Colon (tissue), 2 donors: ENCODE data around the gene HCST.
"Not testable (repeated sequence)": the region's sequence is repeated elsewhere in the genome, so short reads cannot be mapped to it uniquely, and the experiment has no call there.

Experiments used
- FAIRE-seq: peaks from 2 replicates; lab custom pipeline; 2012; peaks lifted over from hg19 to GRCh38; lab: Jason Lieb, UNC
- donor health status: control.
- donor health status: control.

Gene HCST, protein sequence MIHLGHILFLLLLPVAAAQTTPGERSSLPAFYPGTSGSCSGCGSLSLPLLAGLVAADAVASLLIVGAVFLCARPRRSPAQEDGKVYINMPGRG

DNA sequence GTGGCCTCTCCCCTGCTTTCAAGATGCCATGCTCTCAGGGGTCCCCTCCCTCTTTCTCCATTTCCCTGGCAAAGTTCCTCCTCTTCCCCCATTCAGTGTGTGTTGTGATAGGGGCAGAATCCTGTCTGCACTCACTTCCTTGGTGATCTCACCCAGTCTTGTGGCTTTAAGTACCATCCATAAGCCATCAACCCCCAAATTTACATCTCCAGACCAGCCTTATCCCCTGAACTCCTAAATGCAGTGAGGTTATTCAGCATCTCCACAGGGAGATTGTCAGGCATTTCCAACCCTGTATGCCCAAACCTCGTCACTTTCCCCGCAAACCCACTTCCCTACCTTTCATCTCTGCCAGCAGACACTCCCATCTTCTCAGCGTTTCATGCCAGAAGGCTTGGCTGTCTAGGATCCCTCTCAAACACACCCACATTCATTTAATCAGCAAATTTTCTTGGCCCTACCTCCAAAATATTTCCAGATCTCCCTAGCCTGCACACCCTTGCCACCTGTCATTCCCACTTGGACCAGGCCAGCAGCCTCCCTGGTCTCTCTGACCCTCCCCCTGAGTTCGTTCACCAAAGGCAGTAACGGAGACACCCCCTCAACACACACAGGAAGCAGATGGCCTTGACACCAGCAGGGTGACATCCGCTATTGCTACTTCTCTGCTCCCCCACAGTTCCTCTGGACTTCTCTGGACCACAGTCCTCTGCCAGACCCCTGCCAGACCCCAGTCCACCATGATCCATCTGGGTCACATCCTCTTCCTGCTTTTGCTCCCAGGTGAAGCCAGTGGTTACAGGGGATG is at the start of gene HCST:
Gene HCST (plus strand): TSS at position 676 of the 808 bp plus-strand sequence. CDS start 65 bp downstream, at position 741.
- no peak for FAIRE-seq

DNA sequence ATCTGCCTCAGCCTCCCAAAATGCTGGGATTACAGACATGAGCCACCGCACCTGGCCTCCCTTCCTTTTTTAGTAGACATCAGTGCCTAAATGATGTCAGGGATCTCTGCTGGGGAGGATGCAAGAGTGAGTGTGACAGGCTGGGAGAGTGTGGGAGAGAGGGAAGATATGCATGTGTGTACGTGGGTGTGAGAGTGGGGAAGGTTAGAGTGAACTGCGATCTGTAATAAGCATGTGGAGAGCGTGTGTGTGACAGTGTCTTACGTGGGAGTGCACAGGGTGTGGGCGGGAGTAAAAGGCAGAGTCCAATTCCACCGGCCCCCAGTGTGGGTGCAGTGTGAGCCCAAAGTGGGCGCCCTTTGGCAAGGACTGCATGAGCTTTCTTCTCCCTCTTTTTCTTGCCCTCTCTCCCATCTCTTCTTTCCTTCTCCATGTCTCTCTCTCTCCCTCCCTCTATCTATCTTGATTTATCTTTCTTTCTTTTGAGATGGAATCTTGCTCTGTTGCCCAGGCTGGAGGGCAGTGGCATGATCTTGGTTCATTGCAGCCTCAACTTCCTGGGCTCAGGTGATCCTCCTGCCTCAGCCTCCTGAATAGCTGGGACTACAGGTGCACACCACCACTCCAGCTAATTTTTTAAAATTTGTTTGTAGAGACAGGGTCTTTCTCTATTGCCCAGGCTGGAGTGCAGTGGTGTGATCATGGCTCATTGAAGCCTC is 49.1 kb upstream of the HCST start:
- no peak for FAIRE-seq

DNA sequence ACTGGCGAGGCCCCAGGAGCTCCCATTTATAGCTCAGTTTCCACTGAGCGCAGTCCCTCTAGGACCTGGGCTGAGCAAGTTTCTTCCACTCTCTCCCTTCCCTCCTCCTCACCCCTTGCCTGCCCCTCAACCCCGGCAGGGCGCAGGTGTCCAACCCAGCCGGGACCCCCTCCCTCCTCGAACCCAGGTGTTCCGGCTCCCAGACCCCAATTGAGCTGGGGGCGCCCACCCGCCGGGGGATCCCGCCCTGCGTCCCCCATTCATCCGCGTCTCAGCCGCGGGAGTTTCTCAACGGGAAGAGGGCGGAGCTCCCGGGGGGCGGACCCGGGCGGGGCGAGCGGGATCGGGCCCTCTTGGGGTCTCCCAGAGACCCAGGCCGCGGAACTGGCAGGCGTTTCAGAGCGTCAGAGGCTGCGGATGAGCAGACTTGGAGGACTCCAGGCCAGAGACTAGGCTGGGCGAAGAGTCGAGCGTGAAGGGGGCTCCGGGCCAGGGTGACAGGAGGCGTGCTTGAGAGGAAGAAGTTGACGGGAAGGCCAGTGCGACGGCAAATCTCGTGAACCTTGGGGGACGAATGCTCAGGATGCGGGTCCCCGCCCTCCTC is 45.7 kb upstream of the HCST start, which contains the start of gene KIRREL2:
Gene KIRREL2 (plus strand): TSS at position 366 of the 604 bp plus-strand sequence. CDS start 209 bp downstream, at position 575.
- no peak for FAIRE-seq

DNA sequence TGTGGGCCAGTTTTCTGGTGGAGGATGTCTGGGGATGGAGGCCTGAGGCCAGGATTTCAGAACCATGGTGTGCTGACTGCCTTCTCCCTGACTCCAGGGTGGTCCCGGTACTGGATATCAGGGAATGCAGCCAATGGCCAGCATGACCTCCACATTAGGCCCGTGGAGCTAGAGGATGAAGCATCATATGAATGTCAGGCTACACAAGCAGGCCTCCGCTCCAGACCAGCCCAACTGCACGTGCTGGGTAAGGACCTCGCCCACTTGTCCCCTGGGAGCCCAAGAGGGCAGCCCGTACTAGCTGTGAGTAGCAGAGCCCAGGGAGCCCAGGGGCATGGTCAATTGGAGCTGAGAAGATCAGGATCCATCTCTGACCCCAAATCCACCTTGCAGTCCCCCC is 44.0 kb upstream of the HCST start:
- FAIRE-seq: no peak

DNA sequence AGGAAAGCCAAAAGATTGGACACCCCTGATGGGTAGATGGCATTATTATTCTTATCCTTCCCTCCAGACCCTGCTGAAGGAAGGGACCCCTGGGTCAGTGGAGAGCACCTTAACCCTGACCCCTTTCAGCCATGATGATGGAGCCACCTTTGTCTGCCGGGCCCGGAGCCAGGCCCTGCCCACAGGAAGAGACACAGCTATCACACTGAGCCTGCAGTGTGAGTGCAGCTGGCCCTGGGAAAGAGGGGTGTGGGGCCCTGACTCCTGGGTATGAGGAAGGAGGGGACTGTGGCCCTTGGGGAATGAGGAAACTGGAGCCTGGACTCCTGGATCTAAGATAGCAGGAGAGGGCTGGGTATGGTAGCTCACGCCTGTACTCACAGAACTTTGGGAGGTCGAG is 42.9 kb upstream of the HCST start:
- FAIRE-seq: no peak

DNA sequence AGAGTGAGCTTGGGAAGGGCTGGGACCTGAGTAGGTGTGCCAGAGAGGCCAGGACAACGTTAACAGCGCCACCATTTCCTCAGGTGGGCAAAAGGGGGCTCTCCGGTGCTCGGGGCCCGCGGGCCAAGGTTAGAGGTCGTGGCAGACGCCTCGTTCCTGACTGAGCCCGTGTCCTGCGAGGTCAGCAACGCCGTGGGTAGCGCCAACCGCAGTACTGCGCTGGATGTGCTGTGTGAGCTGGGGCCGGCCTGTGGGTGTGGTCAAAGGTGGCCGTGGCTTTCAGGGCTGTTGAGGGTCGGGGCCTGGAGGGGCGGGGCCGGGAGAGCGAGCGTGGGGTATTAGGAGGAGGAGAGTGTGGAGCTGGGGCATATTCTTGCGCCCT is 41.9 kb upstream of the HCST start:
- FAIRE-seq: no peak

DNA sequence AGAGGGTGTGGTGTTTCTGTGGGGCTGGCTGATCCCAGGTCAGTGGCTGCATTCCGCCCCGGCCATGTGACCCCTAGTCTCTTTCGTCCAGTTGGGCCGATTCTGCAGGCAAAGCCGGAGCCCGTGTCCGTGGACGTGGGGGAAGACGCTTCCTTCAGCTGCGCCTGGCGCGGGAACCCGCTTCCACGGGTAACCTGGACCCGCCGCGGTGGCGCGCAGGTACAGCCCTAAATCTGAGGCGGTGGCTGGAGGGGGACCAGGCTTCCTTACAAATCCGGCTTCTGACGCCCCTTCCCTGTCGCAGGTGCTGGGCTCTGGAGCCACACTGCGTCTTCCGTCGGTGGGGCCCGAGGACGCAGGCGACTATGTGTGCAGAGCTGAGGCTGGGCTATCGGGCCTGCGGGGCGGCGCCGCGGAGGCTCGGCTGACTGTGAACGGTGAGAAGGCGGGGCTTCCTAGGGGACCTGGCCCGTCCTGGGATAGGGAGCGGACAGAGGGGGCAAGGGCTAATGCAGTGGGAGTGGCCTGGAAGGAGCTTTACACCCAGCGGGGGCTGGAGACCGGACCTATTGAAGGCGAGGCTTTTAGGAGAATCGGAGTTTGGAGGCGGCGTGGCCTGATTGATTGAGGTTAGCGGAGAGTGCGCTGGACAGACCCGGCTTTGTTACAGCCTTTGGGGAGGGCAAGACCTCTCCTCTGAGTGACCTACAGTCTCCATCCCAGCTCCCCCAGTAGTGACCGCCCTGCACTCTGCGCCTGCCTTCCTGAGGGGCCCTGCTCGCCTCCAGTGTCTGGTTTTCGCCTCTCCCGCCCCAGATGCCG is 41.3 kb upstream of the HCST start:
- no peak for FAIRE-seq

DNA sequence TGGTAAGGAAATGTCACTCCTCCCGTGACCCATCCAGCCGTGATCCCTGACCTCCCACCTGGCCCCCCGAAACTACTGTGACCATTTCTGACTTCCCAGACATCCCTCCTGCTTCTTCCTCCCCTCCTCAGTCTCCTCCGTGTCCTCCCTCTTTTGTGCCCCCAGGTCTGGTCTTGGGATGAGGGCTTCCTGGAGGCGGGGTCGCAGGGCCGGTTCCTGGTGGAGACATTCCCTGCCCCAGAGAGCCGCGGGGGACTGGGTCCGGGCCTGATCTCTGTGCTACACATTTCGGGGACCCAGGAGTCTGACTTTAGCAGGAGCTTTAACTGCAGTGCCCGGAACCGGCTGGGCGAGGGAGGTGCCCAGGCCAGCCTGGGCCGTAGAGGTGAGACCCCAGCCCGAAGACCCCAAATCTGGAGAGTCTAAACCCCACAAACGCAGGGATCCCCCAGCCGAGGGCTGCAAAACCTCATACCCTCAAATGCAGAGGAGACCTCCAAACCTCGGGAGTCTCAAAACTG is 40.6 kb upstream of the HCST start:
- no peak for FAIRE-seq

DNA sequence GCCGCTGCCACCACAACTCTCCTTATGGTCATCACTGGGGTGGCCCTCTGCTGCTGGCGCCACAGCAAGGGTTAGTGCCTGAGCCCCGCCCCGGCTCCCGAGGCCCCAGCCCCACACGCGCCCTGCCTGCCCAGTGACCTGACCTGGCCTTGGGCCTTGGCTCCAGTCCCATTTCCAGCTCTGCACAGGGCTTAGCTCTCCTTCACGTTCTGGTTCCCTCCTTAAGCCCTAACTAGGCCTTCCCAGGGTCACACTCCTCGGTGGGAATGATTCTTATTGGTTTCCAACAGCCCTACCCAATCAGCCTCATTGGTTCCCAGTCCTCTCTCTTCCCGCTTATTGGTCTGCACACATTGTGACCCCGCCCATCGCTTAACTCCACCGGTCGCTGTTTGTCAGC is 39.8 kb upstream of the HCST start:
- FAIRE-seq: no peak

DNA sequence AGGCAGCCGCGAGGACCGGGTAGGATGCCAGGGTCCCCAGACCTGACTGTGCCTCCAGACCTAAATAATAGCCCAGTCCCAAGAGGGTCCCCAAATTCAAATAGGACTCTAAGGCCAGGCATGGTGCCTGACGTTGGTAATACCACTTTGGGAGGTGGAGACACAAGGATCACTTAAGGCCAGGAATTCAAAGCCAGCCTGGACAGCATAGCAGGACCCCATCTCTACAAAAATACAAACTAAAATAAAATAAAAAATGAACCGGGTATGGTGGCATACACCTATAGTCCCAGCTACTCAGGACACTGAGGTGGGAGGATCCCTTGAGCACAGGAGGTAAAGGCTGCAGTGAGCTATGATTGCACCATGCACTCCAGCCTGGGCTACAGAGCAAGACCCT is 39.3 kb upstream of the HCST start:
- FAIRE-seq: no peak

DNA sequence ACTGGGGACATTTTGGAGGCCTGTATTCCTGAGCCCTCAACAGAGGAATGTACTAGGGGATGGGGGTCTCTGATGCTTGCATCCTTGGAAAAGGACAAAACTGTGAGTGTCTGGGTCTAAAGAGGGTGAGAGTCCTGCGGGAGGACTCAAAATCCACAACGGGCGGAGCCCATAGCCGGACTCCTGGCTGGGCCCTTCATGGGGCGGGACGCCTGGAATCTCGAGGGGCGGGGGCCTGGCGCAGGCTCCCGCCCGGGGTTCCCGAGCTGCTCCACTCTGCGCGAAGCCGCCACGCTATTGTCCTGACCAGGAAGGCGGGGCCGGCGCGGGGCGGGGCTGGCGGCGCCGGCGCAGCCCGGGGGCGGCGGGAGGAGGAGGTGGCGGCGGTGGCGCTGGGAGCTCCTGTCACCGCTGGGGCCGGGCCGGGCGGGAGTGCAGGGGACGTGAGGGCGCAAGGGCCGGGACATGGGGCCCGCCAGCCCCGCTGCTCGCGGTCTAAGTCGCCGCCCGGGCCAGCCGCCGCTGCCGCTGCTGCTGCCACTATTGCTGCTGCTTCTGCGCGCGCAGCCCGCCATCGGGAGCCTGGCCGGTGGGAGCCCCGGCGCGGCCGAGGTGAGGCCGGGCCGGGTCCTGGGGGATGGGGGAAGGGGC is 34.0 kb upstream of the HCST start, which contains the start of gene APLP1:
Gene APLP1 (plus strand): TSS at position 403 of the 651 bp plus-strand sequence. CDS start 63 bp downstream, at position 466.
- no peak for FAIRE-seq

DNA sequence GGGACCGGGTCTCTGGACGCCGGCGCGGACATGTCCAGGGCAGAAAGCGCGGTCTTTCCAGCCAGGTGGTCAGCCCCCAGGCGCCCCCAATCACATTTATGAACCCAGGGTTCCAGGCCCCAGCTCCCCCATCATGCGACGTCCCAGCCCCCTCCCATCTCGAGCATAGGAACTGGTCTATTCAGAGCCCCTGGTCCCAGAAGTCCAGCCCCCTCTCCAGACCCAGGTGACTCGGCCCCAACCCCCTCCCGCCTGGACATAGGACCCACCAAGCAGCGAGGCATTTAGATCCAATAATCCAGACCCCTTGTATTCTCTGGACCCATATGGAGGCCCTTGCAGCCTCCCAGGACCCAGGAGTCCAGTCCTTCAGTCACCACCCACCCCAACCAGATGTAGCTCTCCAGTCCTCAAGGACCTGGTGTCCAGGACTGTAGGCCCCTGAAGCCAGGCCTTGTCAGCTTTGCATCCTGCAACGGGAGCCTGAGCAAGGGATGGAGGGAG is 33.5 kb upstream of the HCST start:
- no peak for FAIRE-seq

DNA sequence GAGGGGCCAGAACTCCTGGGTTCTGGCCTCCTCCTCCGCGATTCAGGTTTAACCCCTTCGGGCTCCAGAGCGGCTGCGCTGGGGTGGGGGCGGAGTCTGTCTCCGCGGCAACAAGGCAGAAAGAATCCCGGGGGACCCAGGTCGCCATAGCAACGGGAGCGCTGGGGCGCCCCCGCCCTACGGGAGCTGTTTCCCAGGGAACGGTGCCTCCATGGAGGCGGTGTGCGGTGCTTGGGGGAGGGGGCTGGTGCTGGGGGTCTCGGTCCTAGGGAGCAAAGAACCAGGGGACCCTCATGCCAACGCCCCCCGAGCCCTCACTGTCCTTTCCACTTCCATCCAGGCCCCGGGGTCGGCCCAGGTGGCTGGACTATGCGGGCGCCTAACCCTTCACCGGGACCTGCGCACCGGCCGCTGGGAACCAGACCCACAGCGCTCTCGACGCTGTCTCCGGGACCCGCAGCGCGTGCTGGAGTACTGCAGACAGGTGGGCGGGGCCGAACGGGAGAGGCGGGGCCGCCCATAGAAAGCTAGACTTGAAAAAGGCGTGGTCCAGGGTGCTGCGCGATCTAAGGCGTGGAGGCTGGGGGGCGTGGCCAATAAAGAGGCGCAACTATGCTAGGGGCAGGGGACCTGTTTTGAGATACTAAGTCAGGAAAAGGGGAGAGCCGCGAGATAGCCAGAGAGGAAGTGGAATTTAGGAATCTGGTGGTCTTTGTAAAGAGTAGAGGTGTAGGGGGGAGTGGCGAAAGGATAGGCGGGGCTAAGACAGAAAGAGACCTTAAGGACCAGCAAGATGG is 32.8 kb upstream of the HCST start:
- FAIRE-seq: no peak

DNA sequence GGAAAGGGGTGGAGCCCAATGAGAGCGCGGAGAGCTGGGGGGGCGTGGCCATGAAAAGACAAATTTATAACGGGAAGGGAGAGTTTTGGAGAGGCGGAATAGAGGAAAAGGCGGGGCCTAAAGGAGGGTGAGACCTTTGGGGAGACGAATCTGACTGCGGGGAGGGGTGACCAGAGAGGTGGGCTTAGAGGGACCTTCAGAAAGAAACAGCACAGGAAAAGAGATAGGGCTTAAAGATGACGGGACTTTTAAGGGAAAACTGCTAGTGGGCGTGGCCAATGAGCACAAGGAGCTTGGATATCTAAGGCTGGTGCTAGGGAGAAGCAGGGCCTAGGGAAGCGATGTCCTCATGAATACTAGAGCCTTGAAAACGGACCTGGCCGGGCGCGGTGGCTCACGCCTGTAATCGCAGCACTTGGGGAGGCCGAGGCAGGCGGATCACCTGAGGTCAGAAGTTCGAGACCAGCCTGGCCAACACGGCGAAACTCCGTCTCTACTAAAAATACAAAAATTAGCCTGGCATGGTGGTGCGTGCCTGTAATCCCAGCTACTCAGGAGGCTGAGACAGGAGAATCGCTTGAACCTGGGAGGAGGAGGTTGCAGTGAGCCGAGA is 32.1 kb upstream of the HCST start:
- FAIRE-seq: not testable (repeated sequence)

DNA sequence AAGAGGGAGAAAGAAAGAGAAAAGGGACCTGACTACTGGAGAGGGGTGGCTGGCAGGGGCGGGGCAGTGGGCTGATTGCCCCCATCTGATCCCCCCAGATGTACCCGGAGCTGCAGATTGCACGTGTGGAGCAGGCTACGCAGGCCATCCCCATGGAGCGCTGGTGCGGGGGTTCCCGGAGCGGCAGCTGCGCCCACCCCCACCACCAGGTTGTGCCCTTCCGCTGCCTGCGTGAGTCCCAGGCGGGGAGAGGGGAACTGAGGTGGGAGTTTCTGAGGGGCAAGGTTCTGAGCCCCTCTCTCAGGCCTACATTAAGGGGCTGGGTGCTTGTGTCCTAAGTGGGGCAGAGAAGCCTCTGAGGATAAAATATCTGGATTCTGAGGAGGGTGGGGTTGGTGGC is 31.5 kb upstream of the HCST start:
- FAIRE-seq: no peak

DNA sequence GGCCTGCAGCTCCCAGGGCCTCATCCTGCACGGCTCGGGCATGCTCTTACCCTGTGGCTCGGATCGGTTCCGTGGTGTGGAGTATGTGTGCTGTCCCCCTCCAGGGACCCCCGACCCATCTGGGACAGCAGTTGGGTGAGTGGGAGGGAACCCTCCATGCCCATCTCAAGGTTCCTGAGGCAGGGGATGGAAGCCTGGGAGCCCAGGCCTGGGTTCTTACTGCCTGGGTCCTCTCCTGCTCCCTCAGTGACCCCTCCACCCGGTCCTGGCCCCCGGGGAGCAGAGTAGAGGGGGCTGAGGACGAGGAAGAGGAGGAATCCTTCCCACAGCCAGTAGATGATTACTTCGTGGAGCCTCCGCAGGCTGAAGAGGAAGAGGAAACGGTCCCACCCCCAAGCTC is 30.7 kb upstream of the HCST start:
- FAIRE-seq: no peak

DNA sequence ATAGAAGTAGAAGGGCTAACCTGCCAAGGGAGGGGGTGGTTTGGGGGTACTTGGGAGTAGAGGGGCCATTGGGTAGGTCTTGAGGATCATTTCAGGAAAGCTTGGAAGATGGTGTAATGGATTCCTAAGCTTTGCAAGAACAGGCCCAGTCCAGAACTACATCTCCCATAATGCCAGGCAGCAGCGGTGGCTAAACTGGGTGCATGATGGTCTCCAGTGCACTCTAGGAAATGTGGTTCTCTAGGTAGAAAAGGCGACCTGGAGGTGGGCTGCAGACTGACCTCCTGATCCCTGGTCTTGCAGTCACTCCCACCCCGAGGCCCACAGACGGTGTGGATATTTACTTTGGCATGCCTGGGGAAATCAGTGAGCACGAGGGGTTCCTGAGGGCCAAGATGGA is 30.1 kb upstream of the HCST start:
- FAIRE-seq: no peak

DNA sequence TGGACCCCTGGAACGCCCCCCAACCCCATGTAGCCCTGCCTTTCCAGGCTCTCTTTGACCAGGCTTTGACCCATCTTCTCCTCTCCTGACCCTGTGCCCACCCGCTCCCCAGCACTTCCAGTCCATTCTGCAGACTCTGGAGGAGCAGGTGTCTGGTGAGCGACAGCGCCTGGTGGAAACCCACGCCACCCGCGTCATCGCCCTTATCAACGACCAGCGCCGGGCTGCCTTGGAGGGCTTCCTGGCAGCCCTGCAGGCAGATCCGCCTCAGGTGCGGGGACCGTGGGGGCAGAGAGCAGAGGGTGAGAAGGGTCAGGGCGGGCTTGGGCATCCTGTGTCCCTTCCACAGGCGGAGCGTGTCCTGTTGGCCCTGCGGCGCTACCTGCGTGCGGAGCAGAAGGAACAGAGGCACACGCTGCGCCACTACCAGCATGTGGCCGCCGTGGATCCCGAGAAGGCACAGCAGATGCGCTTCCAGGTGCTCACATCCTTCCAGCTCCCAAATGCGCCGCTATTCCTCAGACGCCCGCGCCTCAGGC is 27.9 kb upstream of the HCST start:
- no peak for FAIRE-seq

DNA sequence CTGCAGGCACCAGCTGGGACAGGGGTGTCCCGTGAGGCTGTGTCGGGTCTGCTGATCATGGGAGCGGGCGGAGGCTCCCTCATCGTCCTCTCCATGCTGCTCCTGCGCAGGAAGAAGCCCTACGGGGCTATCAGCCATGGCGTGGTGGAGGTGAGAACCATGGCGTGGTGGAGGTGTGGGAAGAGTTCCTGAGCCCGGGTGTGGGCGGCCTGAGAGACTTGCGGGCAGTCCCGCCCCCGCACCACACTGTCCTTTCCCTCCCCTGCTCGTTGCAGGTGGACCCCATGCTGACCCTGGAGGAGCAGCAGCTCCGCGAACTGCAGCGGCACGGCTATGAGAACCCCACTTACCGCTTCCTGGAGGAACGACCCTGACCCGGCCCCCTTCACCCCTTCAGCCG is 23.3 kb upstream of the HCST start:
- no peak for FAIRE-seq
